GM19025 (cell line): ENCODE data around the gene GRIPAP1.
A peak's percentile ranks its signal among the peaks of the same experiment; 100 is the strongest.

Experiments used
- ATAC-seq: cut with Tn5 transposase; IDR thresholded peaks from one replicate; pipeline ENCODE4 v1.9.1; 2021; ENCODE audit warnings: mild to moderate bottlenecking, low read depth, moderate library complexity; ENCODE audit not compliant: unreplicated experiment

GRIPAP1 gene

DNA sequence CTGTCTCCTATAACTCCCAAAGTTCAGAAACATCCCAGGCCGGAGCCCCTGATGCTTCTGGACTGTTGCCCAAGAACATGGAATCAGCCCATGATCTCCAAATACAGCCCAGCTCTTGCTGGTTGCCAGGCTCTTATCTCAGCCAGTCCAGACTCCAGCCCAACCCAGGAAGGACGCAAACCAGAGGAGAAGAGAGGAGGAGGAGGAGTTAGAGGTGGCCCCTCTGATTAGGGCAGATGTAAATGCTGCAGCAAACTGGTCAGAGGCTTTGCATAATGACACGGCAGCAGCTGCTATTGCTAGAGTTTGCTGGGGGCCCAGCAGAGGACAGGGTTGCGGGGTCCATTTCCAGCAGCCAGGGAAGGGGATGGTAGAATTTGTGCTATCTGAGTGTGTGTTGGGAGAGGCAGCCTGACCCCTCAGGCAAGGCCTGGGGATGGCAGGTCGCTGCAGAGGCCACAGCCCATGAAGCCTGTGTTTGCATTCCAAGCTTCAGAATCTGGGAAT lies 40.4 kb downstream of the GRIPAP1 start:
- ATAC-seq: no peak

DNA sequence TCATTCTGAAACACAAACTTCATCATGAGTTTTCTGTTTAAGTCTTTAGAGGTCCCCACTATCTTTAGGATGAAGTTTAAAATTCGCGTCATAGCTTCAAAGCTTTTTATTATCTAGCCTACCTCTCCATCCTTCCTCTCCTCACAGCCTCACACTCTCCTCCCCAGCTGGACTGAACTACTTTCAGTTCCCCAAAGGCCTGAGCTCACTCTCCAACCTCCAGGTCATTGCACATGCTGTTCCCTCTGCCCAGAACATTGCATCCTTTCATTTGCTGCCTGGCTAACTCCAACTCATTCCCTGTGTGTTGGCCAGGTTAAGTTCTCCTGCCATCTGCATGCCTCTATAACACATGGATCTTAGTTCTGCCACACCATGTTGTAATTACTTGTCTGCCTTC lies 41.8 kb downstream of the GRIPAP1 start:
- ATAC-seq: no peak

DNA sequence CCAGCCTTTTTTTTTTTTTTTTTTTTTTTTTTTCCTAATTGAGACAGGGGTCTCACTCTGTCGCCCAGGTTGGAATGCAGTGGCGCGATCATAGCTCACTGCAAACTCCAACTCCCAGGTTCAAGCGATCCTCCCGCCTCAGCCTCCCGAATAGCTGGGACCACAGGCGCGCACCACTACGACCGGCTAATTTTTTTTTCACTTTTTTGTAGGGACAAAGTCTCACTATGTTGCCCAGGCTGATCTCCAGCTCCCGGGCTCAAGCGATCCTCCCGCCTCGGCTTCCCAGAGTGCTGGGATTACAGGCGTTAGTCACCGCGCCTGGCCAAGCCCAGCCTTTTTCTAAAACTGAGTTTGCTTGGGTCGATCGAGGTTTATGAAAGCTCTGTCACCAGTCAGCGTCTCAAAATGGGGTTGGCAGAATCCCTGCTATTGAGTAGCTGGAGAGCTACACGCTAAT lies 43.4 kb downstream of the GRIPAP1 start:
- ATAC-seq: no peak

DNA sequence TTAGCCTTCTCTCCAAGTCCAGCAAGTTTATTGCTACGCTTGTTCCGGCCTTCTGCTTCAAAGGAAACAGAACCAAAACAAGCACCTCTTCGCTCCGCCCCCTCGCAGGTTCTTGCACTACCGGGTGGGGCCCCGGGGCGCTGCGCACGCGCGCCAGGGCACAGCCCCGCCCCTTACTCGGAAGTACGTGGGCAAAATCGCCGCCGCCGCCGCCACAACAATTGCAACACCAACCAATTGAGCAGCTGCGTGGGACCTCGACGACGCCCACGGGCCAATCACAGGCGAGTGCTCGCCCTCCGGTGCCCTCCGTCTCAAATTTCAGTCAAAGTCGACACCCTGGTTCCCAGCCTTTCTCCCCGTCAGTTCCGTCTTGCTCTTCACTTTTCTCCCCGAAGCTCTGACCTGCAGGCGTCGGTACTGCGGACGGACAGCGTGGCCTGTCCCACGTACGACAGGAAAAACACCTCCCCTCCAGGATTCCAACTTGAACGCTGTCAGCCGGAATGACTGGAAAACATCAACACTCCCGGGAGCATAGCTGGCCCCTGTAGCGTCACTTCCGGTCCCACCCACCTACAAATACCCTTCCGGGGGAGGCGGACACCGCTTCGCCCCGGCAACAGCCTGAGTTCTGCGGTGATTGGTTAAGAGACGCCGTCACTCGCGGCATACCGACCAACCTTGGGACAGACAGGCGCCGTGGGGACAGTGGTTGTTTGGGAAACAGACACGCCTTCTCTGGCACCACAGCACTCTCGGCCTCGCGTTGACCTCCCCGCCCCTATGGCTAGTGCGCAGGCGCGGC lies 44.0 kb downstream of the GRIPAP1 start:
- ATAC-seq: peak; percentile 77

DNA sequence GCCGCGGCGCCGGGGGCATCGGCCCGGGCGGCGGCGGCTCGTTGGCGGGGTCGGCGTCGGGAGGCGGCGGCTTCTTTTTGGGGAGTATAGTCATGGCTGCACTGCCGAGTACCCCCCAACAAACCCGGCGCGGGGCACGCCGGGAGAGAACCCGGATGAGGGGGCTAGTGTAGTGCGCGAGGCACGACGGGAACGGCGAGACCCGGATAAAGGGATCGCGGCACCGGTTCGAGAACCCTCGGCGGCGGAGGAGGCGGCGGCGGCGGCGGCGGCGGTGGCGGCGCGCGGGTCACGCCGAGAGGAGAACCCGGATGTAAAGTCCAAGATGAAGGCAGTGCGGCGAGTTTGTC lies 44.6 kb downstream of the GRIPAP1 start, which contains the start of gene OTUD5:
Gene OTUD5 (minus strand): TSS at position 131 of the 350 bp plus-strand sequence. CDS start 37 bp downstream, at position 94.
- ATAC-seq: peak; percentile 26

DNA sequence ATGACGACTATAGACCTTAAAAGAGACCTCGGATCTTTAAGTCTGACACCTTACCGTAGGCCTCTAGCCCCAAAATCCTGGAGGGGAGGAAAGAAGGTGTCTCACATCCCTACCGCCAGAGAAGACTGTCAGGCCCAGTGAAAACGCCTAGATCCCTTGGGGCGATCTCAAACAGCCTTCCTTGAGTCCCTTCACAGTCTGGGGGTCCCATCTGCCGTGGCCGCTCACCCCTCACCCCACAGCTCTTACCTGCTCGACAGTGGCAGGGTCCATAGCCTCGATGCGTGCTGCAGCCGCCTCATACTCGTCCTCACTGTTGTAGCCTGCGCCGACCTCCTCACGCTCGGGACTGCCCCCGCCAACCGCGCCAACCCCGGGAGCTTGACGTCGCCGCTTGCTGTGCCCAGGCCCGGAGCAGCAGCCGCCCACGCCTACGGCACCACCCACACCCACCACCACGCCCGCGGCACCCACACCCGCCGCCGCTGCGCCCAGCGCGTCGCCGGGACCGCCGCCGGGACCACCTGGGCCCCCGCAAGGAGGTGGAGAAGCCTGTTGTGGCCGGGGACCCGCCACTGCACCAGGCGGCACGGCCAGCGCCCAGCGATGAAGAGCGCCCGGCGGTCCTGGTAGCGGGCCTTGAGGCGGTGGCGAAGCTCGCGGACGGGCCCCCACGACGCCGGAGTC lies 45.2 kb downstream of the GRIPAP1 start:
- ATAC-seq: peak; percentile 2

DNA sequence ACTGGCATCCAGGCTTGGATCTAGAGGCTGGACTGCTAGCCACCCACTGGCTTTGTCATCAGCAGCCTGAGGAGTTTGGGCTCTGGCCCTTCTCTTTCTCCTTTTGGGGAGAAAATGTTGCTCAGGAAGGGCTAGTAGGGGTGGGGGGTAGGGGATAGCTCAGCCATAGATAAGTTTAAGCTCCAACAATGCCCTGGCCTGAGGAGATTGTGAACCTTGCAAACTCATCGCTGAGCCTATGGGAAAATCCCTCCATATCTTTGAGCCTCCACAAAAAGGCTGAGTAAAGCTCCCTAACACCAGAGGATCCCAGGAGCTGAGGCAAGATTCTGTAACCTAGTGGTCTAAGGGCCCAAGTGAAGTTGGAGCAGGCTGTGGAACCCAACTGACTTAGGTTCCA lies 53.5 kb downstream of the GRIPAP1 start:
- ATAC-seq: no peak

DNA sequence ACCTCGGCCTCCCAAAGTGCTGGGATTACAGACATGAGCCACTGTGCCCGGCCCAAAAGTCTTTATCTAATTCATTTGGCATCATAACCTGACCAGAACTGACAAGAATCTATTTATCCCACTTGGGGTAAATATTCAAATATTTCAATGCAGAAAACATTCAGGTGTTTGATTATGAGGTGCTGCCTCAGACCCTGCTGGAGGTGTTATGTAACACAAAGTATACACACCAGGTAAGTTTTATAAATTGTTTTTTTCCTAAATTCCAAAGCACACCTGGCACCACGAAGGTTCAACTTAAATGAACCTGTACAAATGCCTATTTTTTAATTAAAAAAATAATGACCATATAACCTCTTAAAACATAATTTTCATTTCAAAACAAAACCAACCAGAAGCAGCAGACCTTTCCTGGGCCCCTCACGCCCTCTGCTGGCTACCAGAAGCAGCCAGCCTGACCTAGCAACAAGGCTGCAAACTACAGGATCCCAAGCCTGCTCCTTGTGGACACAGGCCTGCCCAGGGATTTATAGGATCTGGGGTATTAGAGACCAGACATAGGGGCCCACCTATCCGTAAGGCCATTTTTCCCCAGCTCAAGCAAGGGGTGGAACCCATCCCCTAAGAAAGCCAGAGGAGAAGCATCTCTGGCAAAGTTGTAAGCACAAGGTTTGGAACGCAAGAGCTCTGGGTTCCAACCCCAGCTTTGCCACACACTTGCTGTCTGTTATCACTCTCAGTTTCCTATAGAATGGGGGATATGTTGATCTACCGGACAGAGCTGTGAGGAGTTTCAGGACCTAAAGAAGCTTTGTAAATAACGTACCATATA lies 56.3 kb downstream of the GRIPAP1 start:
- ATAC-seq: no peak

DNA sequence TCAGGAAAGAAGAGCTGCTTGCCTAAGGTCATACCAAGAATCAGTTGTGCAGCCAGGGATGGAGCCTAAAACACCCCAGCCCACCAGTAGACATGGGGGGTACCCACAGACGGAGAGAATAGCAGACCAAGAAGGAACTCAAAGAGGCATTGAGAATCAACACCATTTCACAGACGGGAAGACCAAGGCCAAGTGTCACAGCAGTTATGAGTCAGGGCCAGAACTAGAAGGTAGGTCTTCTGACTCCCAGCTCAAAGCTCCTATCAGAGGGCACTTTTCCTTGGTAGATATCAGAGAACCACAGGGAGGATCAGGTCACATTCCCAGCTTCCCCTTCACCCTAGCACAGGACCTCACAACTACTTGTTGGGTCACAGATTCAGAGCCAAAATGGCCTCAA lies 59.2 kb downstream of the GRIPAP1 start:
- ATAC-seq: no peak

DNA sequence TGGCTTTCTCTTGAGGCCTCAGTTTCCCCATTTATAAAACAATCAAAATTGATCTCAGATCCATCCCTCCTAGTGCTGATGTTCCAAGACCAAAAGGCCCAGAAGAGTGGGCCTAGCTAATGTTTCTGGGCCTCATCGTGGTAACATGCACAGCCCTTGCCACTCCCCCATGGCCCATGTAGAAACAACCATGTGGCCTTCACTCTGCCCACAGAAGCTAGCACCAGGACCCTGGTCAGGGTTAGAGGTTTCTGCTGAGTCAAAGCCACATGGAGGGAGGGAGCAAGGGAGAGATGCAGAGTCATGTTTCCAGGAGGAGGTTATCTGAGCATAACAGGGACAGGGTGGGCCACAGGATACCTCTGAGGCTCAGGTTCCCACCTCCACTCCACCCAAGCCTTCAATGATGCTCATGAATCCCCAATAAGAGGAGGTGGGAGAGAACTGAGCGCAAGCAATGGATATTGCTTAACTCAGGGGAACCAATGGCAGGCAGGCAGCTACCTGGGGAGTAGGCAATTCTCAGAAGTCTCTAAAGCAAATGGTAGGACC lies 61.6 kb downstream of the GRIPAP1 start:
- no peak for ATAC-seq

DNA sequence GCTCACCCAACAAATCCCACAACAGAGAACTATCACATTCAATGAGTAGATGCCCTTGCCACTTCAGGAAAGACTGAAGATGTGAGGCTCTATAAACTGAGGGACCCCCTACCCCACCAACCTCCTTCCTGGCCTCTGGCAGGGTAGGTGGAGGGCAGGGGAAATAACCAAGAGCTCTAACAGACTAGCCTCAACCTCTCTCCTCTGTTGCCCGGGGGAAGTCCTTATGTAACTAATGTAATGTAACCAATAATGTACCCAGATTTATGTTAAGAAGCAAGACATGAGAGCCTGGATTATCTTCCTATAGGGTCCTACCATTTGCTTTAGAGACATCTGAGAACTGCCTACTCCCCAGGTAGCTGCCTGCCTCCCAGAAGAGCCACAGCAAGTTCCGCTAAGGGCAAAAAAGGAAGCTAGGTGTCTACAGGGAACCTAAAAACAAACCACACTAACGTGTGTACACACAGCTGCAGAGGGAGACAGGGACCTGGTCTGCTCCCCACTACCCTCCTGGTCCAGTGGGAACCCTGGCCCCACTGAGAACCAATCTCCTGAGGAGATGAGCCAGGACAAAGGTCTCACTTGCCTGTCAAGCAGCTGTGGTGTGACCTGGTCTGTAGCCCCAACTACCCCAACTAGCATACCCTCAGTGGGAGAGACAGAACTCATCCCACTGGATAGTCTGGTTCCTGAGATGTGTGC lies 62.4 kb downstream of the GRIPAP1 start:
- no peak for ATAC-seq

DNA sequence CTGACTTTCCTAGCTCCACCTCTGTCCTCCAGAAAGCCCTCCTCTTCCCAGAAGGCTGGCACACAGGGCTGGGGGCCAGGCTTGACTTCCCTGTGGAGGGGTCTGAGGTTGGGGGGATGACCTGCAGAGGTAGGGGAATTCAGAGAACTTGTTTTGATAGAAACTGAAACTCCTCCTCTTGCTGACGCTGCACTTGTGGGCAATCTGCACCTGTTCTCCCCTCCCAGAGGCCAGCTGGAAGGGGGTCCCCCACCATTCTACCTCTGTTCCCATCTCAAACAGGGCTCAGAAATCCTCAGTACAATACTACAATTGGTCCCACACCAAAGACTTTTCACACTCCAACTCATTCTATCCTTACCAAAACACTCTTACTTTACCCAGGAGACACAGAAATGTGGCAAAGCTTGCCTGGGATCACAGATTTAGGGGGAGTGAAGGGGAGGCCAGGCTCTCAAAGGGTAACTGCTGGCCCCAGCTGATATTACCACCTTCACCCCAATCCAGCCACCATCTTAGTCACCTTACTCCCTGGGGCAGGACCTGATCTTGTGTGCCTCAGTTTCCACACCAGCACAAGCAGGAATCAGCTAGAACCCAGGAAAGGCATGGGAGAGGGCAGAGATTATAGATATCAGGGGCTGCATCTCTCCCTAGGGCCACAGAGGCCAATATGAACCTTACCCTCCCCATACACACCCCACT lies 63.2 kb downstream of the GRIPAP1 start:
- ATAC-seq: peak; percentile 52

DNA sequence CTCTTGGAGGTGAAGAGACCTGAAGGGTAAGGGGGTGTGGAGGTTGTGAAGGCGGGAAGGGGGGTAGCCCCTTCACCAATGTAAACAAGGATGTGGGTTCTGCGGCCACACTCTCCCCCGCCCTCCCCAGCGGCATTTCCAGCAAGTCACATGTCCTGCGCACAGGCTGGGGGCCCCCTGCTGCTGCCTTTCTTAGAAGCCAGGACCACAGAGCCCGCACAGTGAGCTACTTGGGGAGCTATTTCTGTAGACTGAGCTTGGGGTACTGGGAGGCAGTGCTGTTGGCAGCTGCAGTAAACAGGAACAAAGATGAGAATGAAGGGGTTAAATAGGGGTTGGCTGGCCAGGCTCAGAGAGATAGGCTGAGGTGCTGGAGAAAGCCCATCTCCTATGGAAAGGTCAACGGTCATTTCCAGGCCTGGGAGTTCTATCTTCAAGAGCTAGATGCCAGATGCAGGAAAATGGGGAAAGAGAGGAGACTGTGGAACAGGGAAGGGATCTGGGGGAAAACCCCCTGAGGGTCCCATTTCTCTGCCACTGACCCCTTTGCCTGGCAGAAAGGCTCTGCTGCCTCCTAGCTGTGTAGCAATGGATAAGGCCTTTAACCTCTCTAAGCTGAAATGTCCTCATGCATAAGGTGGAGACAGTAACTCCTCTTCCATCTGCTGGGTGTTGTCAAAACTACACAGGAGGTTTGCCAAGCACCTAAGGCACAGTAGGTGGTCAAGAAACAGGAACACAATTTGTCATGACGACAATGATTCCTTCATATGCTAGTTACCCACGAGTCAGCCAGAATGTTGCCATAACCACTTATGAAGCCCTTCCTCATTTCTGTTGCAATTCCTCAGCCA lies 64.8 kb downstream of the GRIPAP1 start:
- ATAC-seq: peak; percentile 46

DNA sequence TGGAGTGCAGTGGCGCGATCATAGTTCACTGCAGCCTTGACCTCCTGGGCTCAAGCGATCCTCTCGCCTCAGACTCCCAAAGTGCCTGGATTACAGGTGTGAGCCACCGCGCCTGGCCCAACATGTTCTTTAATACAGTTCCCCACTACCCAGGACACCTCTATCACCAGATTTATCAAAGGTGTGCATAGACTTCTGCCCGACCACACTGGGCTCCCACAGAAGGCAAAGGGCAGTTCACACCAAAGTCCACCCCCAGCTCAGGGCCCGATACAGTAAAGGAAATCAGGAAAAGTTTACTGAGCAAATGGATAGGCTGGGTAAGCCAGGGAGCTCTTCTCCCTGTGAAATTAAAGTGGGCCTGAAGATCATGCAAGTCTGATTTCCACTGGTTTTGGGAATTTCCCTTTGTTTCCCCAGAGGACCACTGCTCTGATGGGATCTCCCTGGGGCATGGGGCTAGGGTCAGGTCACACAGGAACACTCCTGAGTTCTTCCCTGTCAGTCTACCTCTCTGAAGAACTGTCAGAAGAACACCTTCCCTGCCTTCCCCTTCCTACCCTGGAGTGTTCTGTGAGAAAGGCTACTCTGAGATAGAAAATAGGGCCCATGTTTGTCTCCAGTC lies 65.5 kb downstream of the GRIPAP1 start:
- no peak for ATAC-seq

DNA sequence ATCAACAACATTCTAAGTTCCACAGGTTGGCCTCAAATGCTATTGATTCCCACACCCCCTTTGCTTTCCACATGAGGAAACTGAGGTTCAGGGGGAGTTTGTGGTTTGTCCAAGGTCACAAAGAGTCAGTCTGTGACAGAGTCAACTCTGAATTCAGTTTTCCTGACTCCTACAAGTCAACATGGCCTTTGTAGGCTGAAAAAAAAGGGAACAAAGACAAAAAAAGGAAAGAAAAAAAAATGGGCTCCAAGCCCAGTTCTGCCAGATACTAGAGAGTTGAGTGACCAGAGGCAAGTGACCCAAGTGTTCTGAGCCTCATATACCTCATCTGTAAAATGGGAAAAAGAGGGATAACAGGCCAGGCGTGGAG lies 66.8 kb downstream of the GRIPAP1 start:
- no peak for ATAC-seq

DNA sequence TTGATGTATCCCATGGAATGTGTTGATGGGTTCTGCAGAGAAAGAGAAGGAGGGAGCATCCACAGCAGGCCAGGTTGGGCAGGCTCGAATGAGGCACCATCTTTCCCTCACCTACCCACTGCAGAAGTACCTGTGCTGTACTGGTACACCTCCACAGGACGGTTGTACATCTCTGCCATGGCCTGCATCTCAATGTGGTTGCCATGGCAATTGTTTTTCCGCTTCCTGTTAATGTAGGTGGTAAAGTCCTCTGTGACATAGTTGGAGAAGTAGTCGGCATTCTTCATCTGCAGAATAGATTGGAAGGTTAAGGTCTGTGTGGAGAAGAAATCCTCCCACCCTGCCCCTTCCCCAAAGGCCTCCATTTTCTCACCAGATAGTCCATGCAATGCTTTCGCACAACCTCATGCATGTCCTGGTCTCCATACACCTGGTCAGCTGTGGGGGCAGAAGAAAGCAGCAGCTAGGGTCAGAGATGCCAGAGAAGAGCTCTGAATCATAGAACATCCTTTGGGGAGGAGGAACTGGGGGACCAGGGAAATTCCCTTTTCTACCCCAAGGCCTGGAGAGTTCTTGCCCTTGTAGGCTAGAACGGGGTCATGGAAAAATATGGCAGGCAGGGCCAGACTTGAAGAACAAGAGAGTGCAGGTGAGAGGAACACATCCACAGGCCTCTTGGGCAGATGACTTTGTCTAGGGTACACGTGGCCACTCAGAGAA lies 67.3 kb downstream of the GRIPAP1 start:
- ATAC-seq: no peak

DNA sequence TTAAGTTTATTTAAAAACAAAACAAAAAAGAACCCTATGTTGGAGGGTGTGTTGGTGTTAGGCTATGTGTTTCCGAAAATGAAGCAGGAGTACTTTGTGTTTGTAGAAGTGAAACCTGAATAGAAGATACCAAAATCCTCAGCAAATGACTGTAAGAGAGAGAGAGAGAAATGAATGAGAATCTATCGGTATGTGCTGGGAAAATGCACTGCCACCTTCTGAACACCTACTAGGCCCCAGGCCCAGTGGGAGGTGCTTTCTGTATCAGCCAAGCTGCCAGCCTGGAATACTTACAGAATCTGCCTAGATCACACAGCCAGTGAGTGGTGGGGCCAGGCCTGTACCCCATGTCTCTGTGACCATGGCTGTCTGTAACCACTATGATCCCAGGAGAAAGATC lies 68.3 kb downstream of the GRIPAP1 start:
- ATAC-seq: no peak
